Measurements from ENCODE around the gene EFCAB8. TPM values are rescaled to one million over a fixed set of nuclear protein-coding genes. Genes with fewer than 3 reads are reported as not detected.

Gene EFCAB8
- total and polyA plus RNA-seq, 2 donors from 2014 or later = 0.13 TPM; not detected in 1

DNA sequence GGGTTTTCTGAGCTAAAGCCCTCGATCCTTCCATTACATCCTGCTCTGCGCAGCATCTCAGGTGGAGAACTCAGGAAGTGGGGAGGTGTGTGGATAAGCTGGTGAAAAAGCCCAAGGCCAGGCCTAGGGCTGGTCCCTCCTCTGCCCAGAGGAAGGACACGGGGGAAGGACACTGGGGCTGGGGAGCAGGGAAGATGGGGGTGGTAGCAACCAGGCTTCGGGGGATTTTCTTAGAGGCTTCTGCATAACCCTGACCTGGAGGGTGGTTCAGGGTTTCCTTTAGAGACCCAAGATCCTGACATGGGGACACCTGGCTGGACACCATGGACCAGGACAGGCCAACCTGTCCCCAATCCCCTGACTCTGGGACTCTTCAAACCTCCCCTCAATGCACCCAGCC is 107.7 kb downstream of the EFCAB8 start:
- DNase-seq (peak in 2 of 5 donors; percentile 24 to 32), FAIRE-seq (no peak)
- intact Hi-C loops (cut with DNase I) = no loop called here
- Histone ChIP-seq H3K4me3 (ENCODE audit: low read length in 3 of 3) (no peak overlapping the region), H3K4me1 (ENCODE audit: control insufficient read depth in 2 of 3, insufficient read depth in 2 of 3, low read depth in 1 of 3, low read length in 3 of 3) (no peaks in the 10 kb centered on the region), H3K27ac (ENCODE audit: low read depth in 2 of 2, low read length in 2 of 2) (no peak overlapping the region), H3K36me3 (ENCODE audit: control insufficient read depth in 2 of 3, insufficient read depth in 3 of 3, low read length in 3 of 3) (no peaks in the 10 kb centered on the region), H3K27me3 (ENCODE audit: control insufficient read depth, insufficient read depth, low read length) (no peaks in the 10 kb centered on the region), H3K9ac (ENCODE audit: low read length in 3 of 3) (no peak overlapping the region), H3K9me3 (ENCODE audit: control insufficient read depth in 2 of 3, insufficient read depth in 1 of 3, low read length in 3 of 3) (no peaks in the 10 kb centered on the region)
- TF ChIP-seq, protein P1, sequence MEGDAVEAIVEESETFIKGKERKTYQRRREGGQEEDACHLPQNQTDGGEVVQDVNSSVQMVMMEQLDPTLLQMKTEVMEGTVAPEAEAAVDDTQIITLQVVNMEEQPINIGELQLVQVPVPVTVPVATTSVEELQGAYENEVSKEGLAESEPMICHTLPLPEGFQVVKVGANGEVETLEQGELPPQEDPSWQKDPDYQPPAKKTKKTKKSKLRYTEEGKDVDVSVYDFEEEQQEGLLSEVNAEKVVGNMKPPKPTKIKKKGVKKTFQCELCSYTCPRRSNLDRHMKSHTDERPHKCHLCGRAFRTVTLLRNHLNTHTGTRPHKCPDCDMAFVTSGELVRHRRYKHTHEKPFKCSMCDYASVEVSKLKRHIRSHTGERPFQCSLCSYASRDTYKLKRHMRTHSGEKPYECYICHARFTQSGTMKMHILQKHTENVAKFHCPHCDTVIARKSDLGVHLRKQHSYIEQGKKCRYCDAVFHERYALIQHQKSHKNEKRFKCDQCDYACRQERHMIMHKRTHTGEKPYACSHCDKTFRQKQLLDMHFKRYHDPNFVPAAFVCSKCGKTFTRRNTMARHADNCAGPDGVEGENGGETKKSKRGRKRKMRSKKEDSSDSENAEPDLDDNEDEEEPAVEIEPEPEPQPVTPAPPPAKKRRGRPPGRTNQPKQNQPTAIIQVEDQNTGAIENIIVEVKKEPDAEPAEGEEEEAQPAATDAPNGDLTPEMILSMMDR (IDR thresholded peaks at IDR 0.05; ENCODE audit: borderline replicate concordance, extremely low read depth, insufficient read depth) = no peak

DNA sequence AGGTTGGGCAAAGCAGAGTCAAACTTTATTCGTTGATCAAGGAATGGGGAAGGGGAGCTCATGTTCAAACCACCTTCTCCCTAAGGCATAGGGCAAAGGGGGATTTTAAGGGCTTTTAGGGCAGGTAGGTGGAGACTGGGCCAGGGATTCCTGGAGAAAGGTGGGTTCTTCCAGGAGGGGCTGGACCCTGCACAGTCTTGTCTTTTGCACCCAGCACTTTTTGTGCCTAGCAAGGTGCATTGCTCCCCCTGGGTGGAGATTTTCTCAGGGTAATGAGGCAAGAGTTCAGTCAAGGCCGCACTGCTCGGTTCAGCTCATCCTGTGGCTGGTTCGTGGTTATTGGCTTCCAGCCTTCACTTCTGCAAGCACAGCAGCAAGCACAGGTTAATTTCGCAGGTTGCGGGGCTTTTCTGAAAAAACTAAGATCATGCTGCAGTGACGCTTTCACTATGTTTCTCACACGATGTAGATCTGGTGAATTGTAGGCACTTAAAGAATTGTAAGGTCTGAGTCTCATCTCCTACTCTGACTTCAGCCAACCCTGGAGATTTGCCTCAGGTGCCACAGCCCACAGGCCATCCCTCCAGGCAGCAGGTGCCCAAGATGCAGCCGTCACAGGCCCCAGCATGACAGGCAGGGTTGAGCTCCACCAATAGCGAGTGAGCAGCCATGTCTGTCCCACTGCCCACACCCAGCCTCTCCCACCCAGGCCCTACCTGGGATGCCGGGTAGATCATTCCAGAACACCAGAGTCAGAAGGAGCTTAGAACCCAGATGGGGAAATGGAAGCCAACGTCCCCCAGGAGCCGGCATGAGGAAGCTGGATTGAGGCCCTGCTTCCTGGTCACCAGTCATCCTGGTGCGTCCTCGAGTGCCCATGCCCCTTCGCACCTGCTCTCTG is 108.4 kb downstream of the EFCAB8 start:
- Histone ChIP-seq H3K4me1 (ENCODE audit: control insufficient read depth in 2 of 3, insufficient read depth in 2 of 3, low read depth in 1 of 3, low read length in 3 of 3) (no peaks in the 10 kb centered on the region), H3K36me3 (ENCODE audit: control insufficient read depth in 2 of 3, insufficient read depth in 3 of 3, low read length in 3 of 3) (no peaks in the 10 kb centered on the region), H3K27ac (ENCODE audit: low read depth in 2 of 2, low read length in 2 of 2) (no peak overlapping the region), H3K9me3 (ENCODE audit: control insufficient read depth in 2 of 3, insufficient read depth in 1 of 3, low read length in 3 of 3) (no peaks in the 10 kb centered on the region), H3K4me3 (ENCODE audit: low read length in 3 of 3) (no peak overlapping the region), H3K9ac (ENCODE audit: low read length in 3 of 3) (no peak overlapping the region), H3K27me3 (ENCODE audit: control insufficient read depth, insufficient read depth, low read length) (no peaks in the 10 kb centered on the region)
- FAIRE-seq (no peak), DNase-seq (peak in 1 of 5 donors; percentile 48)
- intact Hi-C loops (cut with DNase I) = no loop called here
- TF ChIP-seq, protein P1 (IDR thresholded peaks at IDR 0.05; ENCODE audit: borderline replicate concordance, extremely low read depth, insufficient read depth) = no peak

DNA sequence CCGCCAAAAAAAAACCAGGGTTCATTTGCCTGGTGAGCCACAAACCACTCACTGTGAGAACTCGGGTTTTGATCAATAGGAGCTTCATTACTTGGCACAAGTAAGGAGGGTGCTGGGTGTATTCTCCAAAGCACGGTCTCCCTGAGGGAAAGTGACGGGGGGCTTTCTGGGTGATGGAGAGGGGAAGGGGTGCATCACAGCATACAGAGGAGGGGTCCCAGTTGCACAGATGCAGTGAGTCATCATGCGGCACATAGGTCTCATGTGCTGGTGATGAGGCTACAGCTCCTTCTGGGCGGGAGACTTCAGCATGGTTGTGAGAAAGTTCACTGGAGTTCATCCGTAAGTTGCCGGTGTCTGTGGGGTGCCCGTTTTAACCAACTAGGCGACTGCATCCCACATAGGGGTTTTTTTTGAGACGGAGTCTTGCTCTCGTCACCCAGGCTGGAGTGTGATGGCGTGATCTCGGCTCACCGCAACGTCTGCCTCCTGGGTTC is 109.3 kb downstream of the EFCAB8 start:
- DNase-seq = peak in 1 of 5 donors; percentile 32
- H3K9ac ChIP-seq (ENCODE audit: low read length in 3 of 3) = no peak overlapping the region
- no peaks in the 10 kb centered on the region for H3K4me1 ChIP-seq (ENCODE audit: control insufficient read depth in 2 of 3, insufficient read depth in 2 of 3, low read depth in 1 of 3, low read length in 3 of 3)
- H3K27ac ChIP-seq (ENCODE audit: low read depth in 2 of 2, low read length in 2 of 2) = no peak overlapping the region
- H3K9me3 ChIP-seq (ENCODE audit: control insufficient read depth in 2 of 3, insufficient read depth in 1 of 3, low read length in 3 of 3) = no peaks in the 10 kb centered on the region
- no peak overlapping the region for H3K4me3 ChIP-seq (ENCODE audit: low read length in 3 of 3)
- FAIRE-seq = no peak
- TF ChIP-seq, protein P1 (IDR thresholded peaks at IDR 0.05; ENCODE audit: borderline replicate concordance, extremely low read depth, insufficient read depth) = no peak
- intact Hi-C loops (cut with DNase I) = no loop called here
- no peaks in the 10 kb centered on the region for H3K36me3 ChIP-seq (ENCODE audit: control insufficient read depth in 2 of 3, insufficient read depth in 3 of 3, low read length in 3 of 3)
- H3K27me3 ChIP-seq (ENCODE audit: control insufficient read depth, insufficient read depth, low read length) = no peaks in the 10 kb centered on the region

Data from kidney (tissue), 14 donors.